NOMO-1 treated with DMSO at 0.1 percent for 48 hours (cell line): ENCODE results near the gene KCNA1.
A peak's percentile ranks its signal among the peaks of the same experiment; 100 is the strongest.

Experiments used
- DNase-seq: peaks from one replicate; lab custom pipeline; 2025; ENCODE audit not compliant: unreplicated experiment; lab: John Stamatoyannopoulos, UW

The KCNA1 gene

GRCh38 chr12:4958697-4959375 lies 49.1 kb downstream of the KCNA1 start:
- DNase-seq, result no peak

- no peak for DNase-seq
These were observed 49.7 kb downstream of the KCNA1 start for GRCh38 chr12:4959381-4959780.

GRCh38 chr12:4960030-4960429 lies 50.3 kb downstream of the KCNA1 start:
- DNase-seq, result no peak

GRCh38 chr12:4960547-4960946 lies 50.8 kb downstream of the KCNA1 start:
- no peak for DNase-seq

GRCh38 chr12:4961311-4961710 lies 51.6 kb downstream of the KCNA1 start:
- no peak for DNase-seq

- peak; percentile 73 for DNase-seq
These were observed 53.1 kb downstream of the KCNA1 start for GRCh38 chr12:4962539-4963486.
